OCI-LY1 (cell line): Measurements from ENCODE around the gene RABEP1.

Experiments used
- H2AFZ ChIP-seq: fragments of 200-600 bp; sonication (generic), shearing (Covaris generic); 2 replicates; pipeline ENCODE4 v1.6.0; 2014; ENCODE audit warnings: antibody characterized with exemption, mild to moderate bottlenecking, low read length
- H3F3A ChIP-seq: fragments of 200-600 bp; sonication (generic), shearing (Covaris generic); 2 replicates; pipeline ENCODE4 v1.6.0; 2014; ENCODE audit warnings: mild to moderate bottlenecking, antibody characterized with exemption, low read length, moderate library complexity; ENCODE audit not compliant: insufficient read depth
- H3K27ac ChIP-seq: fragments of 200-600 bp; sonication (generic); 2 replicates; pipeline ENCODE4 v1.5.1; 2014; ENCODE audit warnings: low read length, mixed run types, mild to moderate bottlenecking, low read depth; ENCODE audit not compliant: poor library complexity, severe bottlenecking
- H3K27me3 ChIP-seq: fragments of 200-600 bp; sonication (generic); 2 replicates; pipeline ENCODE4 v1.6.0; 2014; ENCODE audit warnings: antibody characterized with exemption, mild to moderate bottlenecking, low read length, moderate library complexity; ENCODE audit not compliant: insufficient read depth
- H3K36me3 ChIP-seq: fragments of 200-600 bp; sonication (generic); 2 replicates; pipeline ENCODE4 v1.6.1; 2014; ENCODE audit warnings: mild to moderate bottlenecking, antibody characterized with exemption, low read length, moderate library complexity, mixed read lengths; ENCODE audit not compliant: insufficient read depth
- H3K4me1 ChIP-seq: fragments of 200-600 bp; sonication (generic); 2 replicates; pipeline ENCODE4 v1.5.1; 2014; ENCODE audit warnings: mild to moderate bottlenecking, low read length, moderate library complexity; ENCODE audit not compliant: insufficient read depth, severe bottlenecking
- H3K4me2 ChIP-seq: fragments of 200-600 bp; sonication (generic), shearing (Covaris generic); 2 replicates; pipeline ENCODE4 v1.6.1; 2014; ENCODE audit warnings: low read length
- H3K4me3 ChIP-seq: fragments of 200-600 bp; sonication (generic); 2 replicates; pipeline ENCODE4 v1.5.1; 2014; ENCODE audit warnings: low read length, low read depth, mild to moderate bottlenecking, mixed read lengths; ENCODE audit not compliant: poor library complexity, severe bottlenecking
- H3K79me2 ChIP-seq: fragments of 200-600 bp; shearing (Covaris generic); 2 replicates; pipeline ENCODE4 v1.6.1; 2016; ENCODE audit warnings: mixed run types, low read length, mixed read lengths; ENCODE audit not compliant: insufficient read depth
- H3K9ac ChIP-seq: fragments of 200-600 bp; sonication (generic), shearing (Covaris generic); 2 replicates; pipeline ENCODE4 v1.6.1; 2014; ENCODE audit warnings: mild to moderate bottlenecking, low read length, mixed read lengths
- H3K9me2 ChIP-seq: fragments of 200-600 bp; sonication (generic), shearing (Covaris generic); 2 replicates; pipeline ENCODE4 v1.6.1; 2014; ENCODE audit warnings: low read depth, mild to moderate bottlenecking, low read length, mixed read lengths
- H3K9me3 ChIP-seq: fragments of 200-600 bp; shearing (Covaris generic); 2 replicates; pipeline ENCODE4 v1.6.1; 2014; ENCODE audit warnings: low read length, mixed read lengths
- H4K20me1 ChIP-seq: fragments of 200-600 bp; sonication (generic), shearing (Covaris generic); 2 replicates; pipeline ENCODE4 v1.6.0; 2016; ENCODE audit warnings: mild to moderate bottlenecking, low read length; ENCODE audit not compliant: insufficient read depth
- CTCF ChIP-seq: fragments of 200-600 bp; sonication (generic), shearing (Covaris generic); IDR thresholded peaks from 2 replicates; pipeline ENCODE4 v1.5.1; 2017; ENCODE audit warnings: mild to moderate bottlenecking, antibody characterized with exemption, low read length, moderate library complexity, mixed read lengths
- EZH2 ChIP-seq: fragments of 200-600 bp; sonication (generic), shearing (Covaris generic); IDR thresholded peaks from 2 replicates; pipeline ENCODE4 v1.8.0; 2017; ENCODE audit warnings: borderline replicate concordance, mixed run types, mild to moderate bottlenecking, antibody characterized with exemption, low read length, moderate library complexity, mixed read lengths

RABEP1 gene

DNA sequence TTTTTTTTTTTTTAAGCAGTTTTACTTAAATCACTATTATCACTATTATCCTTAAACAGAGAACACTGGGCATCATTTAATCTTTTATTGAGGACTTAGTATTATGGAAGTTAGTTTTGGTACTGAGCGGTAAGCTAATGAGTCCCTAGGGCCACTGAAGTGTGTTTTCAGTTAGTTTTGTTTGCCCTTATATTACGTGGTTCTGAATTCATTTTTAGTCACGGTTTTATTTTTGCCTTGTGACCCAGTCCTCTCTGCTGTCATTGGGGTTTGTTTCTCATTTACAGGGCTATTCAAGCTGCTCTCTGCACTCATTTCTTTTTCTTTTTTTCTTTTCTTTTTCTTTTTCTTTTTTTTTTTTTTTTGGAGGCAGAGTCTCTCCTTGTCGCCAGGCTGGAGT is 17.3 kb downstream of the RABEP1 start:
- Histone ChIP-seq H3F3A (no peaks in the 10 kb centered on the region), H3K36me3 (peaks cover 27% of the 10 kb centered on the region; the same call in 1 of the 2 replicates), H3K27me3 (no peaks in the 10 kb centered on the region), H3K4me3 (no peak overlapping the region), H4K20me1 (no peaks in the 10 kb centered on the region), H3K4me2 (no peak overlapping the region), H2AFZ (no peak overlapping the region), H3K9ac (no peak overlapping the region), H3K9me2 (no peaks in the 10 kb centered on the region), H3K79me2 (peaks cover 84% of the 10 kb centered on the region), H3K4me1 (no peaks in the 10 kb centered on the region), H3K9me3 (no peaks in the 10 kb centered on the region), H3K27ac (no peak overlapping the region)
- TF ChIP-seq CTCF (no peak), EZH2 (no peak)

DNA sequence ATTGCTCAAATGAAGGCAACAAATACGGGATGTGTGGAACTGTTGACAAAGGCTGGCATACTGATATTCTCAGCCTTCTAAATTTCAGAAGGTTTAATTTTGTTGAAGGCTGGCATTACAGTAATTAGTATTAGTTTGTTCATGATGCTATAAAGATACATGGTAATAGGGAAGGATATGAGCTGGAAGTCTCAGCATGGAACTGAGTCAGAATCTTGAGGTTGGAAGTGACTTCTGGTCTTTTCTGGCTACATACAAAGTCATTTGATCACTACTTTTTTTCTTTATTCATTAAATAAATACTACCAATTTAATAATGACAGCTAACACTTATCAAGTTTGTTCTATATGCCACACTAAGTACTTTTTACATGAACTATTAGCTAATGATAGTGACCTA is 22.6 kb downstream of the RABEP1 start:
- Histone ChIP-seq H3K4me1 (peaks cover 4% of the 10 kb centered on the region), H3K9me2 (no peaks in the 10 kb centered on the region), H3K36me3 (peaks cover 34% of the 10 kb centered on the region), H3K4me3 (no peak overlapping the region), H2AFZ (no peak overlapping the region), H4K20me1 (no peaks in the 10 kb centered on the region), H3K79me2 (peaks cover 76% of the 10 kb centered on the region), H3F3A (no peaks in the 10 kb centered on the region), H3K27me3 (no peaks in the 10 kb centered on the region), H3K4me2 (no peak overlapping the region), H3K27ac (no peak overlapping the region), H3K9me3 (no peaks in the 10 kb centered on the region; the same call in 1 of the 2 replicates), H3K9ac (no peak overlapping the region)
- no peak for TF ChIP-seq EZH2
- no peak for TF ChIP-seq CTCF

- no peak for TF ChIP-seq EZH2
- no peak for TF ChIP-seq CTCF
- Histone ChIP-seq H3K36me3 (peaks cover 58% of the 10 kb centered on the region), H3K79me2 (peaks cover 30% of the 10 kb centered on the region), H3K4me3 (no peak overlapping the region), H3K27me3 (no peaks in the 10 kb centered on the region), H3K9me3 (peaks cover 6% of the 10 kb centered on the region; the same call in 1 of the 2 replicates), H3K9me2 (no peaks in the 10 kb centered on the region), H2AFZ (no peak overlapping the region), H3K4me1 (peaks cover 4% of the 10 kb centered on the region), H4K20me1 (no peaks in the 10 kb centered on the region), H3F3A (no peaks in the 10 kb centered on the region), H3K27ac (no peak overlapping the region), H3K9ac (no peak overlapping the region), H3K4me2 (no peak overlapping the region)
These were observed 27.8 kb downstream of the RABEP1 start for GRCh38 chr17:5309851-5310250.
